Nephron progenitor cell (in vitro differentiated cells): ENCODE data around the gene PRC1.

ENCODE experiments used
- DNase-seq: peaks from one replicate; pipeline ENCODE4 v3.0.0; 2021
- H3K27ac Mint-ChIP-seq: 2 replicates; pipeline ENCODE4 v1.8.0; 2021; ENCODE audit warnings: mild to moderate bottlenecking, moderate library complexity, mixed read lengths
- H3K27me3 Mint-ChIP-seq: 2 replicates; pipeline ENCODE4 v1.8.0; 2021; ENCODE audit warnings: mild to moderate bottlenecking, low read depth, mixed read lengths; ENCODE audit not compliant: poor library complexity
- H3K36me3 Mint-ChIP-seq: 2 replicates; pipeline ENCODE4 v1.8.0; 2021; ENCODE audit warnings: low read depth, mixed read lengths
- H3K4me1 Mint-ChIP-seq: 2 replicates; pipeline ENCODE4 v1.8.0; 2021; ENCODE audit warnings: mixed read lengths
- H3K4me3 Mint-ChIP-seq: 2 replicates; pipeline ENCODE4 v1.8.0; 2021; ENCODE audit warnings: mild to moderate bottlenecking, moderate library complexity, mixed read lengths
- H3K9me3 Mint-ChIP-seq: 2 replicates; pipeline ENCODE4 v1.8.0; 2021; ENCODE audit warnings: mild to moderate bottlenecking, moderate library complexity, mixed read lengths
- CTCF ChIP-seq: fragments of 200-600 bp; sonication (generic); IDR thresholded peaks from 2 replicates; pipeline ENCODE4 v1.5.0; 2021; ENCODE audit warnings: antibody characterized with exemption

Gene PRC1

DNA sequence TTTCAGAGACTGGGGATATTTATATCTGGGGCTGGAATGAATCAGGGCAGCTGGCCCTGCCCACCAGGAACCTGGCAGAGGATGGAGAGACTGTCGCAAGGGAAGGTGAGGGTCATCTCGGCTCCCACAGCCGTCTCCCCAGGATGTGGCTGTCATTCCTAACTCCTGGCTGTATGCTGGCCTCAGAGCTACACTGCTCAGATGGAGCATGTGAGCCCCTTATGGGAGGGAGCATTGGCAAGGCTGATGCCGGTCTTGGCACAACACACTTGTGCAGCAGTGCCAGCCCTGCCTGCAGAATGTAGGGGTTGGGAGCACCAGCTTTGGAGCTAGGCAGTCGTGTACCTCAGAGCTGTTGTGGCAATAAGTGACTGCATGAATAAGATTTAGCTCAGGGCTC, 34.4 kb downstream of the PRC1 start:
- no peak overlapping the region for H3K4me3 Mint-ChIP-seq

GRCh38 chr15:90959028-90959595, 35.2 kb downstream of the PRC1 start:
- peaks cover 13% of the 10 kb centered on the region for H3K27me3 Mint-ChIP-seq
- H3K36me3 Mint-ChIP-seq: peaks cover 34% of the 10 kb centered on the region
- TF ChIP-seq CTCF: no peak
- peak overlapping the region; percentile 80 for H3K27ac Mint-ChIP-seq
- no peak overlapping the region for H3K4me3 Mint-ChIP-seq
- DNase-seq: no peak
- H3K9me3 Mint-ChIP-seq: no peaks in the 10 kb centered on the region
- H3K4me1 Mint-ChIP-seq: peaks cover 16% of the 10 kb centered on the region

More for the DNA sequence above, 34.4 kb downstream of the PRC1 start:
- no peak for TF ChIP-seq CTCF
- peak overlapping the region; percentile 80 for H3K27ac Mint-ChIP-seq
- H3K4me1 Mint-ChIP-seq: peaks cover 16% of the 10 kb centered on the region
- no peak for DNase-seq
- H3K9me3 Mint-ChIP-seq: no peaks in the 10 kb centered on the region
- H3K36me3 Mint-ChIP-seq: peaks cover 41% of the 10 kb centered on the region
- peaks cover 13% of the 10 kb centered on the region for H3K27me3 Mint-ChIP-seq

DNA sequence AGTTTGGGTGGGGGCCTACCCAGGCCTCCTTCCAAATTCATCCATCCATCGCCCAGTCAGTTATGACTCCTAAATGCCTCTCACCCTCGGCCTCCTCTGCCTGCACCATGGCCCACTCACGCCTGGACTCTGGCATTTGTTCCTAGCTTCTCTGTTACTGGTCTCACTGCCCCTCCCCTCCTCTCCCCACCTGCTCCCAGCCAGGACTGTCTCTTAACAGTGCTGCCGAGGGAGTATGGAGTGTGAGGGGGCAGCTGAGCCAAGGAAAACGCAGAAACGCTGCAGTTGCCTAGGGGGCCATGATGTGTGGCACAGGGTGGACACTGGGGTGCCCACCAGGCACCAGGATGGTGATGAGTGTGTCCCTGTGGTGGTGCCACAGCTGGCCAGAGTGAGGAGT, 36.5 kb downstream of the PRC1 start:
- H3K9me3 Mint-ChIP-seq: no peaks in the 10 kb centered on the region
- H3K27ac Mint-ChIP-seq: no peak overlapping the region
- peaks cover 16% of the 10 kb centered on the region for H3K4me1 Mint-ChIP-seq
- DNase-seq: no peak
- peak overlapping the region; percentile 88 for H3K4me3 Mint-ChIP-seq
- no peak for TF ChIP-seq CTCF
- H3K27me3 Mint-ChIP-seq: peaks cover 16% of the 10 kb centered on the region
- H3K36me3 Mint-ChIP-seq: peaks cover 32% of the 10 kb centered on the region

GRCh38 chr15:90957031-90957790, 37.1 kb downstream of the PRC1 start:
- no peak for TF ChIP-seq CTCF
- Mint-ChIP-seq H3K27ac (no peak overlapping the region), H3K27me3 (peaks cover 16% of the 10 kb centered on the region), H3K36me3 (peaks cover 32% of the 10 kb centered on the region), H3K9me3 (no peaks in the 10 kb centered on the region), H3K4me1 (peaks cover 16% of the 10 kb centered on the region), H3K4me3 (peak overlapping the region; percentile 88)
- peak; percentile 64 for DNase-seq

DNA sequence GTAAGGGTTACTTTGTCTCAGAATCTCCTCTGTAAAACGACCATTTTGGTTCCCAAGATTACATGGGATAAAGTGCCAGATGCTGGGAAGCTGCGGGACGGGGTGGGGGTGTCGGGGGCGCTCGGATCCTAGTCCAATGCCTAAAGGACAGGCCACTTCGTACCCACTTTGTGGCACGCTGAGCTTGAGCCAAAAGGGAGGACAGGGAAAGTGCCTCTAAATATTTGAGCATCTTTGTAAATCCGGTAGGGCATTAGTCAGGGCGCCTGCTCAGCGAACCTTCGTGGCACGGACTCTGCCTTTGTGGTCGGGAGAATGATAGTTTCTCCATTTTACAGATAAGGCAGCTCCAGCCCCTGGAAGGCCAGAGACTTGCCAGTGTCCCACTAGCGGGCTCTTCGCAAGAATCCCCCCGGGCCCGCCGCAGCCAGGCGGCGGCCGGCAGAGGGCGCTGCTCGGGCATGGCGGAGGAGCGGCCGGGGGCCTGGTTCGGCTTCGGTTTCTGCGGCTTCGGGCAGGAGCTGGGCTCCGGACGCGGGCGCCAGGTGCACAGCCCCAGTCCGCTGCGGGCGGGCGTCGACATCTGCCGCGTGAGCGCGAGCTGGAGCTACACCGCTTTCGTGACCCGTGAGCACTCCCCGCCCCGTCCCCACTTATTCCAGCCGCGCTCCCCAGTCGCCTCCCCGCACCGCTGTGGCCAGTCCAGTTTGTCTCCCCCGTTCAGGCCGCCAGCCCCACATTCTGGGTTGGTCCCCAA, 37.9 kb downstream of the PRC1 start:
- Mint-ChIP-seq H3K36me3 (peaks cover 32% of the 10 kb centered on the region), H3K27me3 (peaks cover 16% of the 10 kb centered on the region), H3K27ac (no peak overlapping the region), H3K4me3 (peak overlapping the region; percentile 80), H3K9me3 (no peaks in the 10 kb centered on the region), H3K4me1 (peaks cover 16% of the 10 kb centered on the region)
- TF ChIP-seq CTCF: peak; percentile 92
- peak; percentile 94 for DNase-seq
